AG04450 (cell line): ENCODE measurements around the gene MEIOSIN. TPM values are rescaled to one million over a fixed set of nuclear protein-coding genes. Genes with fewer than 3 reads are reported as not detected.

Experiments used
- CTCF ChIA-PET: fragments of 300-600, 350-600 bp; formaldehyde crosslinking; extraction: SDS; loops from one replicate; lab custom pipeline; 2022; ENCODE audit warnings: antibody characterized with exemption, inconsistent platforms; lab: Charles Lee
- POLR2A ChIA-PET: fragments of 350-600 bp; formaldehyde crosslinking; extraction: SDS; loops from one replicate; lab custom pipeline; 2021; ENCODE audit warnings: antibody characterized with exemption, inconsistent platforms; lab: Yijun Ruan, JAX
- DNase-seq: peaks from one replicate; pipeline ENCODE4 v3.0.0-alpha.2; 2011; ENCODE audit warnings: low read depth, low spot score
- H3K27ac ChIP-seq: one replicate; pipeline ENCODE4 v1.5.1; 2012; ENCODE audit warnings: low read depth, low read length, control low read depth
- H3K27me3 ChIP-seq: one replicate; pipeline ENCODE4 v1.6.0; 2012; ENCODE audit warnings: low read length; ENCODE audit not compliant: control insufficient read depth, insufficient read depth
- H3K4me3 ChIP-seq: 2 replicates; pipeline ENCODE4 v1.5.1; 2011; ENCODE audit warnings: mild to moderate bottlenecking, low read depth, low read length, control low read depth
- H3K9me3 ChIP-seq: 2 replicates; pipeline ENCODE4 v1.5.1; 2012; ENCODE audit warnings: low read length; ENCODE audit not compliant: control insufficient read depth, insufficient read depth
- CTCF ChIP-seq: IDR thresholded peaks from 2 replicates; pipeline ENCODE4 v1.5.1; 2011; ENCODE audit warnings: low read depth, low read length, control low read depth, inconsistent platforms
- polyA plus RNA-seq: library from polyadenylated mRNA; depleted of rRNA; stranded (reverse); fragments of >200 nt; gene quantifications from 2 replicates; pipeline ENCODE4 v1.2.3, GENCODE V29; 2011

MEIOSIN gene
- polyA plus RNA-seq, 1 experiment, result not detected

GRCh38 chr19:45713141-45713540 is 20.1 kb upstream of the MEIOSIN start:
- POLR2A ChIA-PET, result no interaction called here

GRCh38 chr19:45715139-45715538 is 18.1 kb upstream of the MEIOSIN start:
- ChIA-PET POLR2A (interaction anchor here (0.6 kb wide), 1 partner anchor 11 kb away, joined by 3 read pairs; no protein-coding TSS in a partner anchor), CTCF (interaction anchor here (0.6 to 7.1 kb wide), 3 partner anchors 22 to 268 kb away, joined by 3 to 53 read pairs (median 4); partner anchors contain the start of genes QPCTL and SNRPD2)
- Histone ChIP-seq H3K27me3 (no peaks in the 10 kb centered on the region), H3K27ac (no peak overlapping the region), H3K9me3 (peaks cover 3% of the 10 kb centered on the region; the same call in 1 of the 2 replicates), H3K4me3 (no peak overlapping the region)
- no peak for TF ChIP-seq CTCF
- no peak for DNase-seq

More at GRCh38 chr19:45713141-45713540, 20.1 kb upstream of the MEIOSIN start:
- Histone ChIP-seq H3K9me3 (peaks cover 3% of the 10 kb centered on the region; the same call in 1 of the 2 replicates), H3K27ac (no peak overlapping the region), H3K27me3 (no peaks in the 10 kb centered on the region), H3K4me3 (no peak overlapping the region)
- no peak for TF ChIP-seq CTCF
- CTCF ChIA-PET, result interaction anchor here (7.1 kb wide), 1 partner anchor 20 kb away, joined by 53 read pairs; the partner anchor contains the start of genes QPCTL and SNRPD2
- DNase-seq, result no peak

GRCh38 chr19:45716359-45717130 is 16.7 kb upstream of the MEIOSIN start:
- Histone ChIP-seq H3K9me3 (peaks cover 3% of the 10 kb centered on the region; the same call in 1 of the 2 replicates), H3K4me3 (peak overlapping the region; percentile 69), H3K27ac (peak overlapping the region; percentile 75), H3K27me3 (no peaks in the 10 kb centered on the region)
- ChIA-PET CTCF (interaction anchor here (0.6 to 7.1 kb wide), 12 partner anchors 10 to 1491 kb away, joined by 3 to 53 read pairs (median 4); partner anchors contain the start of genes CCDC61, QPCTL, SIX5 and SNRPD2), POLR2A (interaction anchor here (0.6 to 2.3 kb wide), 16 partner anchors 11 to 1237 kb away, joined by 3 to 46 read pairs (median 6); partner anchors contain the start of genes DMPK, DMWD, FBXO46 and QPCTL)
- TF ChIP-seq CTCF, result no peak
- no peak for DNase-seq

- H3K9me3 ChIP-seq, result no peaks in the 10 kb centered on the region; the same call in 1 of the 2 replicates
- H3K27me3 ChIP-seq, result no peaks in the 10 kb centered on the region
- H3K4me3 ChIP-seq, result peak overlapping the region; percentile 69
- CTCF ChIA-PET, result interaction anchor here (0.5 to 7.1 kb wide), 11 partner anchors 14 to 341 kb away, joined by 3 to 53 read pairs (median 4); partner anchors contain the start of genes CCDC61, QPCTL, SIX5 and SNRPD2
- H3K27ac ChIP-seq, result peak overlapping the region; percentile 97
- DNase-seq, result peak; percentile 97
- TF ChIP-seq CTCF, result 0 out of 2 replicates have a peak, but pooled peaks have one; percentile 16
- POLR2A ChIA-PET, result interaction anchor here (0.5 to 2.3 kb wide), 18 partner anchors 10 to 1833 kb away, joined by 3 to 46 read pairs (median 5); partner anchors contain the start of genes DMPK, DMWD, FBXO46 and QPCTL
Observed at GRCh38 chr19:45717131-45717982, 15.9 kb upstream of the MEIOSIN start.
